Posterior cingulate gyrus (tissue), 11 donors: ENCODE data around the gene ACER1.

Experiments used
- DNase-seq, 10 donors: peaks; one replicate each; pipeline versions ENCODE4 v3.0.0 to v3.0.0-alpha.2; 2020 to 2021; ENCODE audit warnings: mixed read lengths in 3 of 10
- intact Hi-C: fragments of 100-400 bp; cut with DNase I; formaldehyde crosslinking; loops from one replicate; pipeline ENCODE4 v1.15.1; 2023

Gene ACER1

GRCh38 chr19:6271721-6272410, 61.5 kb downstream of the ACER1 start:
- peak; percentile 52 to 93 (median 69) for DNase-seq
- intact Hi-C loops, result no loop called here

DNA sequence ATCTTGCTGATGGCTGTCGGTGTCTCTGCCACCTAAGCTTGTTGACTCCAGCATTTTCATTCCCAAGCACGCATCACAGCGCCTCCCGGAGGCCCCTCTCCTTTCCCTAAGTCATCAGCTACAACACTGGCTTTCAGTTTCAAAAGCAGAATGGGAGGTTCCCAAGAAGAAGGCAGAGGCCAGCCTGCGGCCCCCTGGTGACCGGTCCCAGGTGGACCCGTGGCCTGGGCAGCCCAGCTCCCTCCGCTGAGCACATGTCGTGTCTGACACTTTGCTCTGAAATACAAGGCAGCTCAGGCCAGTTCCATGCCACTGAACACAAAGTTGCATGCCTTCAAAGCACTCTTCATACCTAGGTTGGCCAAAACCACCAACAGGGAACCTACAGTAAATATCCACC, 62.2 kb downstream of the ACER1 start:
- DNase-seq, result peak in 1 of 10 donors; percentile 82
- intact Hi-C loops, result no loop called here

- DNase-seq, result peak in 1 of 10 donors; percentile 81
- intact Hi-C loops, result no loop called here
Measured at GRCh38 chr19:6270822-6271221, 62.6 kb downstream of the ACER1 start.

GRCh38 chr19:6270076-6270745, 63.2 kb downstream of the ACER1 start:
- DNase-seq, result peak in 1 of 10 donors; percentile 69
- intact Hi-C loops, result no loop called here

- peak in 1 of 10 donors; percentile 76 for DNase-seq
- intact Hi-C loops, result no loop called here
Measured at GRCh38 chr19:6269101-6269886, 64.1 kb downstream of the ACER1 start.

DNA sequence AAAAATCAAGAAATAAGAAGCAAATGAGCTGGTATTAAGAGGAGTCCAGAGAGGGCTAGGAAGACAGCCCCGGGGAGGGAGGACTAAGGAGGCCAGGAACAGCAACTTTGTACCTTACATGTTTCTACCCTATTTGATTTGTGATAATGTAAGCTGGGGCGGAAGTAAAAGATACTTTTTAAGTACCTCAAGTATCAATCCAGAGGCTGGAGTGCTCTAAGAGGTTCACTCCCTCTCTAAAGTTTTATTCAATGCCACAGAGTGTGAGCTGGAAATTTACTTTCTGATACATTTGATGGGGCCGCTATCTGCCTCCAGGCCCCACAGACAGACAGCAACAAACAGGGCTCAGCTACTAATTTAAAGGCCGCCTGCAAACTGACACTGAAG, 65.0 kb downstream of the ACER1 start:
- DNase-seq, result peak in 1 of 10 donors; percentile 7
- intact Hi-C loops, result no loop called here

- peak in 1 of 10 donors; percentile 82 for DNase-seq
- intact Hi-C loops, result no loop called here
Measured at GRCh38 chr19:6267552-6268381, 65.6 kb downstream of the ACER1 start.

DNA sequence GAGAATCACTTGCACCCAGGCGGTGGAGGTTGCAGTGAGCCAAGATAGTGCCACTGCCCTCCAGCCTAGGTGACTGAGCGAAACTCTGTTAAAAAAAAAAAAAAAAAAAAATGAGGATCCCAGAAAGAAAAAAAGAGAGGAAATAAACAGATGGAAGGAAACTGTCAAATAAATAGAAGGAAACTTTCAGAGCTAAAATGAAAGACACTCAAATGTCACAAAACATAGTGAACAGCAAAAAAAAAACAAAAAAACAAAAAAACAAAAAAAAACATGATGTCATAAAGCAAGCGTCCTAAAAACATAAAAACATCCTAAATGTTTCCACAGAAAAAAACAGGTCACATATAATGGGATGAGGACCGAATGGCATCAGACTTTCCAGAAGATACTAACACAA, 68.6 kb downstream of the ACER1 start:
- no peak for DNase-seq
- intact Hi-C loops, result no loop called here

DNA sequence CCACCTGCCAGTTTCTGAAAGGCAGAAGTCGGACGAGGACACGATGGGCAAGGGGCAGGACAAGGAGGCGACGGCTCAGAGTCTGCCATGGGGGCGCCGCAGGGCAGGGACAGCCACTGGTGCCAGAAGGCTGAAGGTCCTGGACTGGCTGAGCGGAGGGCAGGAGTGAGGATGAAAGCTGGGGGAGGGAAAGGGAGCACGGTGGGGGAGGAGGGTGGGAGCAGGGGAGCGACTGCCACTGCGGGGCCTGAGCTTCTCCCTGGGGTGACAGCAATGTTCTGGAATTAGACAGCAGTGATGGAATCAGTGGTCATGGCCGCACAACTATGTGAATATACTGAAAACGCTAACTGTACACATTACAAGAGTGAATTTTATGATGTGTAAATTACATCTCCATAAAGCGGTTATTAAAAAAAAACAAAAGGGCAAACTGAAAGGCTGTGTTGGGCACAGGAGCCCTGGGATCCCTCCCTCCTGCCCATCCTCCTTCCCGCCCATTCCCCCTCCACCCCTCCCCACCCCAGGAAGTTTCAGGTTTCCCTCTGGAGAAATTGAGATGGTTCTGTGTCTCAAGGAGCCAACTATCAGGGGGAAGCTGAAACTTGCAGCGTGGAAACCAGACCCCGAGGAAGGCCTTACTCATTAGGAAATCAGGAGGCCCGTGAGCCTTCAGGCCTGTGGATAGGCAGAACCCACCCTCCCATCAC, 69.5 kb downstream of the ACER1 start:
- intact Hi-C loops, result no loop called here

DNA sequence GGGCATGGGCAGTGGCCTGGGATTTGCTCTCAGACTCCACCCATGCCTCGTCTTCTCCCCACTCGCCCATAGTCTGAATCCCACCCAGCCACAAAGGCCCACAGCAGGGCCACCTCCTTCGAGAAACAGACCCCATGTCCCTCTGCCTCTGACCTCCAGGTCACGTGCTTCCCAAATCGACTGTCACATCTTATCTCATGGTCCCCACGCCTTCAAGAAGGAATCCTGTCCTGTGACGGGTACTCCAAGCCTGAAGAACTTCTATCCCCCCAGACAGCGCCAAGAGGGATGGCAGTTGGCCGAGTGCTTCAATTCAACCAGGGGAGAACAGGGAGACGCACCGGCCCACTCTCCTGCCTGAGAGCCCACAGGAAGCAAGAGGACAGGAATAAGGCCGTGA, 70.1 kb downstream of the ACER1 start:
- DNase-seq, result peak in 1 of 10 donors; percentile 44
- intact Hi-C loops, result no loop called here

More for the DNA sequence above, 69.5 kb downstream of the ACER1 start:
- peak in 2 of 10 donors; percentile 65 to 71 for DNase-seq

- intact Hi-C loops, result no loop called here
- DNase-seq, result peak in 2 of 10 donors; percentile 62
Measured at GRCh38 chr19:6262519-6262918, 70.9 kb downstream of the ACER1 start.

DNA sequence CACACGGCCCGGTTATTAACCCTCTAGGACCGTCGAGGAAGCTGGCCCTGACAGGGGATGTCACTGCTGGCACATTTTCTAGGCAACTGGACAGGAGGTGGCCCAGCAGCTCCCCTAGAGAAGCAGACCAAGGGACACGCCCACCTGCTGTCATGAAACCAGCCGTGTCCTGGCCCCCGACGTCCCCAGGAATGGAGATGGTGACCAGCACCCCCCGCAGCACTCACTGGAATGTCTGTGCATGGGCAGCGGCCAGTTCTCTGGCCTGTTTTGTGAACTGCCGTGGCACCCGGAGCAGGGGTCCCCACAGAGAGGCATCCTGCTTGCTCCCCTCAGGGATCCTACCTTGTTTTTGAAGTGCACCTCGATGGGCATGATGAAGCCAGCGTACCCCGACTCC, 71.5 kb downstream of the ACER1 start:
- peak in 2 of 10 donors; percentile 41 to 56 for DNase-seq
- intact Hi-C loops, result no loop called here

DNA sequence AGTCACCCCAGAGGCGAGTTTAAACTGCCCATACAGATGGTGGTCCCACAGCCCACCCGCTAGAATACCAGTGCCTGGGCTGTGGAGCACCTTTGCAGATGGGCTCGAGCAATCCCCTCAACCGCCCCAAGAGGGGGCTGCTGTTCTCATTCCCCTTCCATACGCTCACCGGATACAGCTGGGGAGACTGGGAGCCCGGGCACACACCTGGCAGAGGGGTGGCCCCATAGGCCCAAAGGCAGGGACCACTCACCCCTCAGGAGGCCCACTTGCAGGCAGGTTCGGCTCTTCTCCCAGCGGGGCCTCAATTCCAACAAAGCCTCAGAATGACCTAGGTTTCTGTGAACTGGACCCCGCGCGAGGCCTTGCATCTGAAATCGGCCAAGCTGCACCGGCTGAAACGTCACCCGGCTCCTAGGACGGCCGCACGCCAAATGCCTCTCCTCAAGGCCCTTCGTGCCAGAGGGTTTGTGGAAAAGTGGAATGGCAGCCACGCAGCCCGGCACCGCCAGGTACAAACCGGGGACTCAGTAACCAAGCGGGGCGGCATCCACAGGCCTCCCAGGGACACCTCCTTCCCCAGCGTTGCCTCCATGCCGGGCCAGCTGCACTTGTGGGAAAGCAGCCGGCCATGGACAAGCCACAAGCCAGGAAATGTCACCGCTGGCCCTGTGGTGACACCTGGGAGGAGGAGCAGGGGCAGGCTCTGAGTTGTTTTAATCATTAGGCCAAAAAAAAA, 72.3 kb downstream of the ACER1 start:
- DNase-seq, result peak in 2 of 10 donors; percentile 68 to 88
- intact Hi-C loops, result no loop called here

DNA sequence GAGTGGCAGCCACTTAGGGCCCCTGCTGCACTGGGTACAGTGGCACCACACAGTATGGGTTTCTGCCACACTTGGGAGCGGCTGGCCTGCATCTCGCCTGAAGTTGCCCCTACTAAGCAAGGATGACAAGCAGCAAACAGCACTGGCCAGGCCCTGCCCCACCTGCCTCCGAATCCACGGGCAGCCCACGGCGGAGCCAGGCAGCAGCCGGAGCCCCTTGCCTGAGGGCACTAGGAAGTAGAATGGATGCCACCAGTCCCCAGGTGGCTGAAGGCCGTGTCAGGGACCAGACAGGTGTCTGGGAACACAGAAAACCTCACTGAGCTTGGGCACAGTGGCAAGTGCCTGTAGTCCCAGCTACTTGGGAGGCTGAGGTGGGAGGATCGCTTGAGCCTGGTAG, 73.0 kb downstream of the ACER1 start:
- intact Hi-C loops, result no loop called here
- DNase-seq, result peak in 2 of 10 donors; percentile 66 to 70

GRCh38 chr19:6259312-6259861, 74.0 kb downstream of the ACER1 start:
- intact Hi-C loops, result no loop called here
- DNase-seq, result peak in 2 of 10 donors; percentile 74 to 82

DNA sequence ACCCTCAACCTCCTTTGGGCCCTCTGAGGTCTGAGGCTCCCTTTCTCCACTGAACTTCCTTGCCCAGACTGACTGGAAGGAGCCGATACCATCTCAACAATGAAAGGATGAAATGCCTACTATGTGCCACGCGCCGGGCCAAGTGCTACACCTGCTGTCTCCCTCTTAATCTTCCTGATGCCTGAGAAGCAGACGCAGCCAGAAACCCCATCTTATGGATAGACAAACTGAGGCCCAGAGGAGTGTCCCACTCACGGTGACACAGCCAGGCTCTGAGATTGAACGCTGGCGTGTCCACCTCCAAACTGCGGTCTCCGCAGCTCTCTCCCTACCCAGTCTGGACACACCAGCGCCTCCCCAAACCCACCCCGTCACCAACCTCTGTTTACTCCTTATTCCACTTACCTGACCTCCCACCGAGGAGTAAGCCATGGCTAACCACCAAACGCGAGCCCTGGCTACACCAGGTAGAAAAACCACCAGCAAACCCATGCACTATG, 74.5 kb downstream of the ACER1 start:
- intact Hi-C loops, result no loop called here
- DNase-seq, result peak in 2 of 10 donors; percentile 51 to 75
